IPS DF 4.7 (cell line): ENCODE results near the gene COL11A1.
A peak's percentile ranks its signal among the peaks of the same experiment; 100 is the strongest.
"Not testable (repeated sequence)": the region's sequence is repeated elsewhere in the genome, so short reads cannot be mapped to it uniquely, and the experiment has no call there.

Source experiments
- DNase-seq: peaks from one replicate; pipeline ENCODE4 v3.0.0-alpha.2; 2013; ENCODE audit warnings: low spot score; ENCODE audit errors: extremely low read depth

Gene COL11A1

GRCh38 chr1:103084181-103084580 lies 24.1 kb downstream of the COL11A1 start:
- no peak for DNase-seq

GRCh38 chr1:103075316-103076000 lies 32.9 kb downstream of the COL11A1 start:
- no peak for DNase-seq

GRCh38 chr1:103074224-103074623 lies 34.1 kb downstream of the COL11A1 start:
- DNase-seq: no peak

GRCh38 chr1:103069201-103069600 lies 39.1 kb downstream of the COL11A1 start:
- no peak for DNase-seq

GRCh38 chr1:103063921-103064320 lies 44.4 kb downstream of the COL11A1 start:
- DNase-seq: no peak

GRCh38 chr1:103058391-103058790 lies 49.9 kb downstream of the COL11A1 start:
- DNase-seq: no peak

- no peak for DNase-seq
These were observed 51.9 kb downstream of the COL11A1 start for GRCh38 chr1:103056423-103056822.

GRCh38 chr1:103028110-103028509 lies 80.2 kb downstream of the COL11A1 start:
- not testable (repeated sequence) for DNase-seq

- peak; percentile 1 for DNase-seq
These were observed 82.4 kb downstream of the COL11A1 start for GRCh38 chr1:103025858-103026409.

GRCh38 chr1:103024051-103024450 lies 84.3 kb downstream of the COL11A1 start:
- no peak for DNase-seq

- DNase-seq: no peak
These were observed 106.3 kb downstream of the COL11A1 start for GRCh38 chr1:103002005-103002404.

GRCh38 chr1:102978874-102979273 lies 129.4 kb downstream of the COL11A1 start:
- DNase-seq: no peak

- DNase-seq: no peak
These were observed 131.0 kb downstream of the COL11A1 start for GRCh38 chr1:102977292-102977691.

- DNase-seq: peak; percentile 36
These were observed 137.7 kb downstream of the COL11A1 start for GRCh38 chr1:102970496-102971078.

- DNase-seq: no peak
These were observed 140.5 kb downstream of the COL11A1 start for GRCh38 chr1:102967786-102968185.

GRCh38 chr1:102961549-102961948 lies 146.8 kb downstream of the COL11A1 start:
- DNase-seq: no peak

GRCh38 chr1:102954576-102954975 lies 153.7 kb downstream of the COL11A1 start:
- DNase-seq: no peak

- no peak for DNase-seq
These were observed 155.9 kb downstream of the COL11A1 start for GRCh38 chr1:102952400-102952799.

GRCh38 chr1:102942324-102942723 lies 166.0 kb downstream of the COL11A1 start:
- DNase-seq: no peak

- no peak for DNase-seq
These were observed 166.9 kb downstream of the COL11A1 start for GRCh38 chr1:102941366-102941947.

GRCh38 chr1:102937401-102937800 lies 170.9 kb downstream of the COL11A1 start:
- no peak for DNase-seq

GRCh38 chr1:102933362-102933761 lies 175.0 kb downstream of the COL11A1 start:
- not testable (repeated sequence) for DNase-seq

- no peak for DNase-seq
These were observed 188.7 kb downstream of the COL11A1 start for GRCh38 chr1:102919659-102920058.
